SK-N-SH (cell line): ENCODE data around the gene BAD. TPM values are rescaled to one million over a fixed set of nuclear protein-coding genes. Genes with fewer than 3 reads are reported as not detected.

ENCODE experiments used
- CTCF ChIA-PET: fragments of 300-600, 350-600 bp; formaldehyde crosslinking; extraction: SDS; loops from one replicate; lab custom pipeline; 2021; lab: Yijun Ruan, JAX
- POLR2A ChIA-PET: fragments of 350-600 bp; sonication (Branson Sonifier 250); formaldehyde crosslinking; extraction: SDS; loops from one replicate; lab custom pipeline; 2020; ENCODE audit warnings: antibody characterized with exemption, inconsistent platforms; lab: Yijun Ruan, JAX
- DNase-seq: peaks from one replicate; pipeline ENCODE4 v3.0.0; 2012
- H2AFZ ChIP-seq: fragments of 200-600 bp; sonication (generic); 2 replicates; pipeline ENCODE4 v1.8.1; 2016; ENCODE audit warnings: antibody characterized with exemption, mild to moderate bottlenecking, low read depth
- H3F3A ChIP-seq: fragments of 200-600 bp; sonication (generic); replicated peaks from 2 replicates; pipeline ENCODE3; 2016; ENCODE audit warnings: antibody characterized with exemption, mild to moderate bottlenecking; ENCODE audit not compliant: insufficient read depth
- H3K27ac ChIP-seq, 2 experiments: fragments of 200-500 bp in 1 of 2; fragments of 200-600 bp in 1 of 2; sonication (Bioruptor generic) in 1 of 2; sonication (generic), shearing (Covaris generic) in 1 of 2; 2 replicates each; pipeline versions ENCODE4 v1.5.1 to v1.6.1; 2014 to 2016; ENCODE audit warnings: low read depth in 2 of 2, inconsistent platforms in 1 of 2, low read length in 1 of 2, mild to moderate bottlenecking in 1 of 2, mixed read lengths in 1 of 2
- H3K27me3 ChIP-seq: fragments of 200-600 bp; sonication (generic), shearing (Covaris generic); 2 replicates; pipeline ENCODE4 v1.6.1; 2016; ENCODE audit warnings: mixed run types; ENCODE audit not compliant: insufficient read depth
- H3K36me3 ChIP-seq, 2 experiments: fragments of 200-500 bp in 1 of 2; fragments of 200-600 bp in 1 of 2; sonication (Bioruptor generic) in 1 of 2; sonication (generic) in 1 of 2; replicated peaks in 1 of 2; 2 replicates each; pipeline versions ENCODE3 to v1.5.1; 2014 to 2016; ENCODE audit warnings: low read length in 1 of 2, mild to moderate bottlenecking in 1 of 2; ENCODE audit not compliant: insufficient read depth in 2 of 2, control insufficient read depth in 1 of 2
- H3K4me1 ChIP-seq, 2 experiments: fragments of 200-500 bp in 1 of 2; fragments of 200-600 bp in 1 of 2; sonication (Bioruptor generic) in 1 of 2; sonication (generic), shearing (Covaris generic) in 1 of 2; 2 replicates each; pipeline versions ENCODE4 v1.5.1 to v1.6.1; 2014 to 2016; ENCODE audit warnings: low read depth in 1 of 2, low read length in 1 of 2, mixed run types in 1 of 2; ENCODE audit not compliant: insufficient read depth in 2 of 2, control insufficient read depth in 1 of 2
- H3K4me2 ChIP-seq: fragments of 200-600 bp; sonication (generic), shearing (Covaris generic); 2 replicates; pipeline ENCODE4 v1.6.1; 2017; ENCODE audit warnings: mixed run types
- H3K4me3 ChIP-seq, 2 experiments: fragments of 200-500 bp in 1 of 2; fragments of 200-600 bp in 1 of 2; sonication (Bioruptor generic) in 1 of 2; sonication (generic), shearing (Covaris generic) in 1 of 2; 2 replicates each; pipeline versions ENCODE4 v1.5.1 to v1.8.1; 2014 to 2016; ENCODE audit warnings: low read depth in 2 of 2, inconsistent platforms in 1 of 2, low read length in 1 of 2, mild to moderate bottlenecking in 1 of 2, mixed read lengths in 1 of 2, moderate library complexity in 1 of 2
- H3K79me2 ChIP-seq: fragments of 200-600 bp; sonication (generic); 2 replicates; pipeline ENCODE4 v1.8.1; 2017; ENCODE audit warnings: mild to moderate bottlenecking; ENCODE audit not compliant: insufficient read depth
- H3K9ac ChIP-seq: fragments of 200-600 bp; sonication (generic); 2 replicates; pipeline ENCODE4 v1.6.1; 2017; ENCODE audit warnings: mixed run types
- H3K9me2 ChIP-seq: fragments of 200-600 bp; sonication (generic); 2 replicates; pipeline ENCODE4 v1.6.1; 2017; ENCODE audit warnings: mixed run types
- H3K9me3 ChIP-seq: fragments of 200-600 bp; sonication (generic); 2 replicates; pipeline ENCODE4 v1.6.1; 2017; ENCODE audit warnings: mixed run types, mild to moderate bottlenecking, moderate library complexity
- H4K20me1 ChIP-seq: fragments of 200-600 bp; sonication (generic); 2 replicates; pipeline ENCODE4 v1.6.1; 2017; ENCODE audit warnings: mild to moderate bottlenecking, mixed run types; ENCODE audit not compliant: insufficient read depth
- FOSL2 ChIP-seq: IDR thresholded peaks from 2 replicates; pipeline ENCODE4 v1.4.0; 2012; ENCODE audit warnings: low read depth, mild to moderate bottlenecking, moderate library complexity, borderline replicate concordance
- FOXM1 ChIP-seq: IDR thresholded peaks from 2 replicates; pipeline ENCODE4 v1.4.0; 2012; ENCODE audit warnings: low read depth, mild to moderate bottlenecking
- GABPA ChIP-seq: IDR thresholded peaks from 2 replicates; pipeline ENCODE4 v1.4.0; 2012; ENCODE audit warnings: low read depth, mild to moderate bottlenecking
- GATA2 ChIP-seq: sonication (generic); formaldehyde crosslinking; IDR thresholded peaks from 2 replicates; pipeline ENCODE4 v1.5.0; 2020; ENCODE audit warnings: mild to moderate bottlenecking, missing genetic modification reagents
- JUND ChIP-seq: IDR thresholded peaks from 2 replicates; pipeline ENCODE4 v1.4.0; 2012
- MEF2A ChIP-seq: IDR thresholded peaks from 2 replicates; pipeline ENCODE4 v1.4.0; 2012; ENCODE audit warnings: low read depth, borderline replicate concordance
- NRF1 ChIP-seq: IDR thresholded peaks from 2 replicates; pipeline ENCODE4 v1.6.1; 2012; ENCODE audit warnings: low read depth, mild to moderate bottlenecking, low read length
- RCOR1 ChIP-seq: fragments of 150-350 bp; IDR thresholded peaks from 2 replicates; pipeline ENCODE4 v1.6.1; 2017; ENCODE audit warnings: antibody characterized with exemption, low read length
- RXRA ChIP-seq: IDR thresholded peaks from 2 replicates; pipeline ENCODE4 v1.4.0; 2012; ENCODE audit warnings: low read depth, mild to moderate bottlenecking, borderline replicate concordance
- TAF1 ChIP-seq: IDR thresholded peaks from 2 replicates; pipeline ENCODE4 v1.6.1; 2012; ENCODE audit warnings: low read depth, mild to moderate bottlenecking, low read length, moderate library complexity, borderline replicate concordance
- TEAD4 ChIP-seq: IDR thresholded peaks from 2 replicates; pipeline ENCODE4 v1.4.0; 2012; ENCODE audit warnings: mild to moderate bottlenecking, borderline replicate concordance; ENCODE audit not compliant: insufficient read depth
- YY1 ChIP-seq: IDR thresholded peaks from 2 replicates; pipeline ENCODE4 v1.4.0; 2012; ENCODE audit warnings: low read depth, mild to moderate bottlenecking
- WGBS: methylation state at CpG from one replicate; pipeline ENCODE4 v1.1.6; 2017; ENCODE audit warnings: low lambda C conversion rate; 5-methylcytosine and 5-hydroxymethylcytosine counted together
- polyA plus RNA-seq, 3 experiments: library from polyadenylated mRNA; depleted of rRNA; stranded (reverse); fragments of >200 nt; gene quantifications; 2 replicates each; pipeline ENCODE4 v1.2.3, GENCODE V29; 2012
- TF ChIP-seq, protein P1 (sequence below): IDR thresholded peaks from 2 replicates; pipeline ENCODE4 v1.6.1; 2012; ENCODE audit warnings: mild to moderate bottlenecking, low read depth, low read length, moderate library complexity
- TF ChIP-seq, protein P2 (sequence below): fragments of 150-350 bp; IDR thresholded peaks from 2 replicates; pipeline ENCODE4 v1.6.1; 2016; ENCODE audit warnings: mild to moderate bottlenecking, low read depth, low read length
- TF ChIP-seq, protein P3 (sequence below): IDR thresholded peaks from 2 replicates; pipeline ENCODE4 v1.4.0; 2012; ENCODE audit warnings: low read depth

BAD gene
- polyA plus RNA-seq, 1 of the 3 experiments (the other 2 are of a cell fraction) = 80.9 TPM

DNA sequence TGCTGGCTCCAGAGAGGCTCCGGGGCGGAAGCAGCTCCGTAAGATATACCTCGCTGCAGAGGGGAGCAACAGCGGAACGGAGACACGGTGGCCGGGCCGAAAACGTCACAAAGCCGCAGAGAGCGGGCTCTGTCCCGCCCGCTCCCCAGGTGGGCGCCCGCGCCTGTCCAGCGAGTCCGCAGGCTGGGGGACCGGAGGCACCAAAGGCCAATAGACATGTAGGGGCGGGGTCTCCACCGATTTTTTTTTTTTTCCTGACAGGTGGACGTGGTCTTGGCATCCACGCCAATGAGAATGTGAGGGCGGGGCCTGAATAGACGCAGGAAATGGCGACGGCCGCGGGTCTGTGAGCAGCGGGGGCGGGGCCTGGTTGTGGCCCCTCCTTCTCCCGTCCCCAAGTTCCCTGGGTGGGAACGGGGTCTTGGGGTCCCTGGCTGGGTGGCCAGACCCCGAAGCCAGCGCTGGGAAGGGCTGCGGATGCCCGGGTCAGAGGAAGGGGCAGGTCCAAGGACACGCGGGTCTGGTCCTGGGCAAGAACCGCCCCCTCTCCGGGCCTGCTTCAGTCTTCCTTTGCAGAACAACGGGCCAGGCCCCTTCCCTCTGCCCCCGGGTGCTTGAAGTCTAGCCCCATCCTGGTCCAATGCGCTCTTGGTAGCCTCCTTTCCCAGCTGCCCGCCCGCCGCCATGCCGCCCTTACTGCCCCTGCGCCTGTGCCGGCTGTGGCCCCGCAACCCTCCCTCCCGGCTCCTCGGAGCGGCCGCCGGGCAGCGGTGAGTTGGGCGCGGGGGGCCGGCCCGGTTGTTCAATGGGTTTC is 54.1 kb downstream of the BAD start, which contains the start of gene DNAJC4 (continued):
- TF ChIP-seq, protein P1, sequence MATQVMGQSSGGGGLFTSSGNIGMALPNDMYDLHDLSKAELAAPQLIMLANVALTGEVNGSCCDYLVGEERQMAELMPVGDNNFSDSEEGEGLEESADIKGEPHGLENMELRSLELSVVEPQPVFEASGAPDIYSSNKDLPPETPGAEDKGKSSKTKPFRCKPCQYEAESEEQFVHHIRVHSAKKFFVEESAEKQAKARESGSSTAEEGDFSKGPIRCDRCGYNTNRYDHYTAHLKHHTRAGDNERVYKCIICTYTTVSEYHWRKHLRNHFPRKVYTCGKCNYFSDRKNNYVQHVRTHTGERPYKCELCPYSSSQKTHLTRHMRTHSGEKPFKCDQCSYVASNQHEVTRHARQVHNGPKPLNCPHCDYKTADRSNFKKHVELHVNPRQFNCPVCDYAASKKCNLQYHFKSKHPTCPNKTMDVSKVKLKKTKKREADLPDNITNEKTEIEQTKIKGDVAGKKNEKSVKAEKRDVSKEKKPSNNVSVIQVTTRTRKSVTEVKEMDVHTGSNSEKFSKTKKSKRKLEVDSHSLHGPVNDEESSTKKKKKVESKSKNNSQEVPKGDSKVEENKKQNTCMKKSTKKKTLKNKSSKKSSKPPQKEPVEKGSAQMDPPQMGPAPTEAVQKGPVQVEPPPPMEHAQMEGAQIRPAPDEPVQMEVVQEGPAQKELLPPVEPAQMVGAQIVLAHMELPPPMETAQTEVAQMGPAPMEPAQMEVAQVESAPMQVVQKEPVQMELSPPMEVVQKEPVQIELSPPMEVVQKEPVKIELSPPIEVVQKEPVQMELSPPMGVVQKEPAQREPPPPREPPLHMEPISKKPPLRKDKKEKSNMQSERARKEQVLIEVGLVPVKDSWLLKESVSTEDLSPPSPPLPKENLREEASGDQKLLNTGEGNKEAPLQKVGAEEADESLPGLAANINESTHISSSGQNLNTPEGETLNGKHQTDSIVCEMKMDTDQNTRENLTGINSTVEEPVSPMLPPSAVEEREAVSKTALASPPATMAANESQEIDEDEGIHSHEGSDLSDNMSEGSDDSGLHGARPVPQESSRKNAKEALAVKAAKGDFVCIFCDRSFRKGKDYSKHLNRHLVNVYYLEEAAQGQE = no peak
- TF ChIP-seq TEAD4 (no peak), TAF1 (0 out of 2 replicates have a peak, but pooled peaks have one; percentile 28), MEF2A (no peak), GABPA (no peak), NRF1 (no peak), GATA2 (CRISPR knock-in tag) (no peak), YY1 (peak; percentile 75; the same call in 1 of the 2 replicates), RXRA (no peak), FOXM1 (0 out of 2 replicates have a peak, but pooled peaks have one; percentile 23)
- TF ChIP-seq, protein P2, sequence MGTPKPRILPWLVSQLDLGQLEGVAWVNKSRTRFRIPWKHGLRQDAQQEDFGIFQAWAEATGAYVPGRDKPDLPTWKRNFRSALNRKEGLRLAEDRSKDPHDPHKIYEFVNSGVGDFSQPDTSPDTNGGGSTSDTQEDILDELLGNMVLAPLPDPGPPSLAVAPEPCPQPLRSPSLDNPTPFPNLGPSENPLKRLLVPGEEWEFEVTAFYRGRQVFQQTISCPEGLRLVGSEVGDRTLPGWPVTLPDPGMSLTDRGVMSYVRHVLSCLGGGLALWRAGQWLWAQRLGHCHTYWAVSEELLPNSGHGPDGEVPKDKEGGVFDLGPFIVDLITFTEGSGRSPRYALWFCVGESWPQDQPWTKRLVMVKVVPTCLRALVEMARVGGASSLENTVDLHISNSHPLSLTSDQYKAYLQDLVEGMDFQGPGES = peak; percentile 23; the same call in 1 of the 2 replicates
- TF ChIP-seq, protein P3, sequence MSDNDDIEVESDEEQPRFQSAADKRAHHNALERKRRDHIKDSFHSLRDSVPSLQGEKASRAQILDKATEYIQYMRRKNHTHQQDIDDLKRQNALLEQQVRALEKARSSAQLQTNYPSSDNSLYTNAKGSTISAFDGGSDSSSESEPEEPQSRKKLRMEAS = no peak

DNA sequence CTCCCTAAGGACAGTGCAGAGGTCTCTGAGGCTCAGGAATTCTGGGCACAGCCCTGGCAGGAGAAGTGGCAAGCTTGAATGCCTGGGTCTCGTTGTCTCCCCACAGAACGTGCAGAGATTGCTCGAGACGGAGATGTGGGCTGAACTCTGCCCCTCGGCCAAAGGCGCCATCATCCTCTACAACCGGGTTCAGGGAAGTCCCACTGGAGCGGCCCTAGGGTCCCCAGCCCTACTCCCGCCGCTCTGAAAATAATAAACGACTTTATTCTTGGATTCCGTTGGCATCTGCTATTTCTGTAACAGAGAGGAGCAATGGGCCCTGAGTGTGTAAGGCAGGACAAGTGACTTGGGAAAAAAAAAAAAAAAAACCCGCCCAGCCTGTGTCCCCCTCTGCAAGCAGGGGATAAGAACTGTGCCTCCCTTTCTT is 54.7 kb downstream of the BAD start:
- ChIA-PET CTCF (interaction anchor here (1.5 kb wide), 1 partner anchor 16 kb away, joined by 5 read pairs; no protein-coding TSS in a partner anchor), POLR2A (interaction anchor here (0.8 to 1.2 kb wide), 2 partner anchors 10 to 11 kb away, joined by 3 read pairs; partner anchors contain the start of gene FKBP2)
- no peak overlapping the region for H3K9ac ChIP-seq

More for the DNA sequence above, 54.7 kb downstream of the BAD start:
- Histone ChIP-seq H3K4me3 (peak overlapping the region; percentile 73 to 75), H3K4me2 (peak overlapping the region; percentile 90), H4K20me1 (no peaks in the 10 kb centered on the region), H3K4me1 (peaks cover 15 to 54% of the 10 kb centered on the region in 2 experiments; a peak in 2 of 4 replicates), H3K79me2 (peaks cover 50% of the 10 kb centered on the region), H3K9me3 (no peaks in the 10 kb centered on the region), H3K27me3 (no peaks in the 10 kb centered on the region), H2AFZ (no peak overlapping the region)
- TF ChIP-seq RCOR1 (no peak), FOSL2 (no peak), JUND (0 out of 2 replicates have a peak, but pooled peaks have one; percentile 3)
- TF ChIP-seq, protein P3 = no peak
- TF ChIP-seq, all 33 proteins: peak for 1
- Histone ChIP-seq H3K36me3 (peaks cover 0 to 4% of the 10 kb centered on the region in 2 experiments), H3K27ac (peak overlapping the region; percentile 54 to 60; a peak in 3 of 4 replicates), H3F3A (peaks cover 20% of the 10 kb centered on the region), H3K9me2 (no peaks in the 10 kb centered on the region)
- no peak for DNase-seq
- WGBS = 74% methylated on average over 13 of the region's 13 CpGs
